Measurements from ENCODE around the gene ASIC1. TPM values are rescaled to one million over a fixed set of nuclear protein-coding genes. Genes with fewer than 3 reads are reported as not detected.

Gene ASIC1
- total and polyA plus RNA-seq, 2 donors from 2014 or later, result 0.99 to 1.6 TPM

DNA sequence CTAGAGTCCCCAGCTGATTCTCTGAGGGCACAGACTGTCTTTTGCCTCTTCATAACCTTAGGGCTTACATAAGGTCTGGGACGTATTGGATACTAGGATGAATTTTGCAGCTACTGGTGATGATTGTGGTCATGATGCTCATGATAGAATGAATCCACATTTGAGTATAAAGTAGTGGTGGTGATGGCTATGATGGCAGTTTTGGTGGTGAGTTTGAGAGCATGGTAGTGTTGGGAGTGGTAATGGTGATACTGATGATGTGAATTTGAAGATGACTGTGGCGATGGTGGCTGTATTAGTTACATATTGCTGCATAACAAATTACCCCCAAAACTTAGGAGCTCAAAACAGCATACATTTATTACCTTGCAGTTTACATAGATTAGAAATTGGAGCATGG, 14.1 kb upstream of the ASIC1 start:
- Histone ChIP-seq H3K36me3 (ENCODE audit: control insufficient read depth in 2 of 3, insufficient read depth in 3 of 3, low read length in 3 of 3) (no peaks in the 10 kb centered on the region), H3K4me3 (ENCODE audit: low read length in 3 of 3) (no peak overlapping the region), H3K4me1 (ENCODE audit: control insufficient read depth in 2 of 3, insufficient read depth in 2 of 3, low read depth in 1 of 3, low read length in 3 of 3) (no peaks in the 10 kb centered on the region), H3K27me3 (ENCODE audit: control insufficient read depth, insufficient read depth, low read length) (no peaks in the 10 kb centered on the region), H3K9me3 (ENCODE audit: control insufficient read depth in 2 of 3, insufficient read depth in 1 of 3, low read length in 3 of 3) (no peaks in the 10 kb centered on the region), H3K27ac (ENCODE audit: low read depth in 2 of 2, low read length in 2 of 2) (no peak overlapping the region), H3K9ac (ENCODE audit: low read length in 3 of 3) (no peak overlapping the region)
- intact Hi-C loops (cut with DNase I), result no loop called here
- DNase-seq, result no peak
- no peak for FAIRE-seq
- TF ChIP-seq, protein P1, sequence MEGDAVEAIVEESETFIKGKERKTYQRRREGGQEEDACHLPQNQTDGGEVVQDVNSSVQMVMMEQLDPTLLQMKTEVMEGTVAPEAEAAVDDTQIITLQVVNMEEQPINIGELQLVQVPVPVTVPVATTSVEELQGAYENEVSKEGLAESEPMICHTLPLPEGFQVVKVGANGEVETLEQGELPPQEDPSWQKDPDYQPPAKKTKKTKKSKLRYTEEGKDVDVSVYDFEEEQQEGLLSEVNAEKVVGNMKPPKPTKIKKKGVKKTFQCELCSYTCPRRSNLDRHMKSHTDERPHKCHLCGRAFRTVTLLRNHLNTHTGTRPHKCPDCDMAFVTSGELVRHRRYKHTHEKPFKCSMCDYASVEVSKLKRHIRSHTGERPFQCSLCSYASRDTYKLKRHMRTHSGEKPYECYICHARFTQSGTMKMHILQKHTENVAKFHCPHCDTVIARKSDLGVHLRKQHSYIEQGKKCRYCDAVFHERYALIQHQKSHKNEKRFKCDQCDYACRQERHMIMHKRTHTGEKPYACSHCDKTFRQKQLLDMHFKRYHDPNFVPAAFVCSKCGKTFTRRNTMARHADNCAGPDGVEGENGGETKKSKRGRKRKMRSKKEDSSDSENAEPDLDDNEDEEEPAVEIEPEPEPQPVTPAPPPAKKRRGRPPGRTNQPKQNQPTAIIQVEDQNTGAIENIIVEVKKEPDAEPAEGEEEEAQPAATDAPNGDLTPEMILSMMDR (IDR thresholded peaks at IDR 0.05; ENCODE audit: borderline replicate concordance, extremely low read depth, insufficient read depth), result no peak

DNA sequence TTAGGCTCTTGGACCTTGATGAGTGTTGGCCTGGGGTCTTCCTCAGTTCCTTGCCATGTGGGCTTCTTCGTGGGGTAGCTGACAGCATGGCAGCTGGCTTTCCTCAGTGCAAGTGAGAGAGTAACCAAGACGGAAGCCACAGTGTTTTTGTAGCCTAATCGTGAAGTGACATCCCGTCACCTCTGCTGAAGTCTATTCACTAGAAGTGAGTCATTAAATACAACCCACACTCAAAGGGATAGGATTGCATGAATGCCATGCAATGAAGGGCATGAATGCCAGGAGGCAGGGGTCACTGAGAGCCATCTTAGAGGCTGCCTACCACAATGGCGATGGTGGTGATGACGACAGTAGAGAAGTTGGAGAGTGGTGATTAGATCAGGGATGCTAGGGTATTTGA, 13.5 kb upstream of the ASIC1 start:
- H3K27ac ChIP-seq (ENCODE audit: low read depth in 2 of 2, low read length in 2 of 2), result no peak overlapping the region
- H3K27me3 ChIP-seq (ENCODE audit: control insufficient read depth, insufficient read depth, low read length), result no peaks in the 10 kb centered on the region
- FAIRE-seq, result no peak
- H3K36me3 ChIP-seq (ENCODE audit: control insufficient read depth in 2 of 3, insufficient read depth in 3 of 3, low read length in 3 of 3), result no peaks in the 10 kb centered on the region
- H3K9ac ChIP-seq (ENCODE audit: low read length in 3 of 3), result no peak overlapping the region
- intact Hi-C loops (cut with DNase I), result no loop called here
- no peak for DNase-seq
- TF ChIP-seq, protein P1 (IDR thresholded peaks at IDR 0.05; ENCODE audit: borderline replicate concordance, extremely low read depth, insufficient read depth), result no peak
- no peaks in the 10 kb centered on the region for H3K9me3 ChIP-seq (ENCODE audit: control insufficient read depth in 2 of 3, insufficient read depth in 1 of 3, low read length in 3 of 3)
- H3K4me3 ChIP-seq (ENCODE audit: low read length in 3 of 3), result no peak overlapping the region
- no peaks in the 10 kb centered on the region for H3K4me1 ChIP-seq (ENCODE audit: control insufficient read depth in 2 of 3, insufficient read depth in 2 of 3, low read depth in 1 of 3, low read length in 3 of 3)

DNA sequence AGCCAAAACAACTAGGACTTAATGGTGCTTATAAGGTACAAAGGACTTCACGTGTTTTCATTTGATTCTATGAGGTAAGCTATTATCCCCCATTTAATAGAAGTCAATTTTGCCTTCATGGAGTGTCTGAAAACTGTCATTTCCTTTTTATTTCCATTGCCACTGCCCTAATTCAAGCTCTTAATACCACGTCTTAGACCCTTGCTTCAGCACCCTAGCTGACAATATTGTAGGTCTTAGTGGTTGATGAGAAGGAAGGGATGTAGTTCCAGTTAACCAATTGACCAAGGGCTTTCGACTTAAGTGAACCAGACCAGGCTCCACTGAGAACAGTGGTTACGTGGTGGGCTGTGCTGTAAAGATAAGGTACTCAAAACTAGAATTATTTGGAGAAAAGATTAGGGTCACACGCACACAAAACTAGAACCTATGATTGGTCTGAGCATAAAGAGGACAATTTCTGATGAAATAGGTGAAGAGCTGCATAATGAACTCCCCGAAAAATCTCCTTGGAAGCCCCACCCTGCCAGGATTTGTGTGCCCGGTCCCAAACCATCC, 9.6 kb upstream of the ASIC1 start:
- Histone ChIP-seq H3K36me3 (ENCODE audit: control insufficient read depth in 2 of 3, insufficient read depth in 3 of 3, low read length in 3 of 3) (no peaks in the 10 kb centered on the region), H3K4me1 (ENCODE audit: control insufficient read depth in 2 of 3, insufficient read depth in 2 of 3, low read depth in 1 of 3, low read length in 3 of 3) (peaks cover 0 to 2% (median 0%) of the 10 kb centered on the region in 3 donors), H3K9ac (ENCODE audit: low read length in 3 of 3) (no peak overlapping the region), H3K9me3 (ENCODE audit: control insufficient read depth in 2 of 3, insufficient read depth in 1 of 3, low read length in 3 of 3) (no peaks in the 10 kb centered on the region), H3K4me3 (ENCODE audit: low read length in 3 of 3) (no peak overlapping the region), H3K27me3 (ENCODE audit: control insufficient read depth, insufficient read depth, low read length) (no peaks in the 10 kb centered on the region), H3K27ac (ENCODE audit: low read depth in 2 of 2, low read length in 2 of 2) (no peak overlapping the region)
- FAIRE-seq (no peak), DNase-seq (no peak)
- intact Hi-C loops (cut with DNase I), result no loop called here
- TF ChIP-seq, protein P1 (IDR thresholded peaks at IDR 0.05; ENCODE audit: borderline replicate concordance, extremely low read depth, insufficient read depth), result no peak
